Measurements from ENCODE around the gene COMMD1. TPM values are rescaled to one million over a fixed set of nuclear protein-coding genes. Genes with fewer than 3 reads are reported as not detected.

The COMMD1 gene
- polyA plus RNA-seq, 1 of the 3 experiments (the other 2 are of a cell fraction): 32.5 TPM

DNA sequence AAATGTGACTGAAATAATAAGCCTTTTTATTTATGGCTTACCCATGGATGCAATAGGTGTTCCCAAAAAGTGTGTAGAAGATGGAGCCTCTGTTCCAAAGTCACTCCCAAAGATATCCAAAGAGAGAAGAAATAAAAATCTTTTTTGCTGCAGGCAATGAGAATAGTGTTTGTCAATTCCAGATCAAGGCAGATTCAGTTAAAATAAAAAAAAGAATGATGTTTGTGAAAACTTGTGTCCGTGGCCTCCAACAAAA is 43.9 kb downstream of the COMMD1 start:
- DNase-seq: no peak
- Histone ChIP-seq H3F3A (replicated peaks; ENCODE audit: insufficient read depth) (peaks cover 10% of the 10 kb centered on the region), H3K4me1 (ENCODE audit: control insufficient read depth in 1 of 2, insufficient read depth in 2 of 2, low read depth in 1 of 2, low read length in 1 of 2) (peaks cover 3 to 4% of the 10 kb centered on the region in 2 experiments; a peak in 3 of 4 replicates), H3K9me3 (no peaks in the 10 kb centered on the region), H2AFZ (ENCODE audit: low read depth) (no peak overlapping the region), H3K27me3 (ENCODE audit: insufficient read depth) (no peaks in the 10 kb centered on the region), H3K27ac (ENCODE audit: low read depth in 2 of 2, low read length in 1 of 2) (no peak overlapping the region), H4K20me1 (ENCODE audit: insufficient read depth) (no peaks in the 10 kb centered on the region), H3K9ac (no peak overlapping the region), H3K9me2 (no peaks in the 10 kb centered on the region), H3K79me2 (ENCODE audit: insufficient read depth) (peaks cover 5% of the 10 kb centered on the region; the same call in 1 of the 2 replicates), H3K36me3 (replicated peaks in 1 of 2; ENCODE audit: control insufficient read depth in 1 of 2, insufficient read depth in 2 of 2, low read length in 1 of 2) (no peaks in the 10 kb centered on the region), H3K4me3 (ENCODE audit: low read depth in 2 of 2, low read length in 1 of 2) (no peak overlapping the region), H3K4me2 (no peak overlapping the region)
- ChIA-PET POLR2A (no interaction called here), CTCF (no interaction called here)
- 89% methylated on average over 1 of the region's 1 CpG for WGBS (ENCODE audit: low lambda C conversion rate)
- TF ChIP-seq, protein P1, sequence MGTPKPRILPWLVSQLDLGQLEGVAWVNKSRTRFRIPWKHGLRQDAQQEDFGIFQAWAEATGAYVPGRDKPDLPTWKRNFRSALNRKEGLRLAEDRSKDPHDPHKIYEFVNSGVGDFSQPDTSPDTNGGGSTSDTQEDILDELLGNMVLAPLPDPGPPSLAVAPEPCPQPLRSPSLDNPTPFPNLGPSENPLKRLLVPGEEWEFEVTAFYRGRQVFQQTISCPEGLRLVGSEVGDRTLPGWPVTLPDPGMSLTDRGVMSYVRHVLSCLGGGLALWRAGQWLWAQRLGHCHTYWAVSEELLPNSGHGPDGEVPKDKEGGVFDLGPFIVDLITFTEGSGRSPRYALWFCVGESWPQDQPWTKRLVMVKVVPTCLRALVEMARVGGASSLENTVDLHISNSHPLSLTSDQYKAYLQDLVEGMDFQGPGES (IDR thresholded peaks at IDR 0.05; ENCODE audit: low read depth, low read length): no peak
- TF ChIP-seq, protein P2, sequence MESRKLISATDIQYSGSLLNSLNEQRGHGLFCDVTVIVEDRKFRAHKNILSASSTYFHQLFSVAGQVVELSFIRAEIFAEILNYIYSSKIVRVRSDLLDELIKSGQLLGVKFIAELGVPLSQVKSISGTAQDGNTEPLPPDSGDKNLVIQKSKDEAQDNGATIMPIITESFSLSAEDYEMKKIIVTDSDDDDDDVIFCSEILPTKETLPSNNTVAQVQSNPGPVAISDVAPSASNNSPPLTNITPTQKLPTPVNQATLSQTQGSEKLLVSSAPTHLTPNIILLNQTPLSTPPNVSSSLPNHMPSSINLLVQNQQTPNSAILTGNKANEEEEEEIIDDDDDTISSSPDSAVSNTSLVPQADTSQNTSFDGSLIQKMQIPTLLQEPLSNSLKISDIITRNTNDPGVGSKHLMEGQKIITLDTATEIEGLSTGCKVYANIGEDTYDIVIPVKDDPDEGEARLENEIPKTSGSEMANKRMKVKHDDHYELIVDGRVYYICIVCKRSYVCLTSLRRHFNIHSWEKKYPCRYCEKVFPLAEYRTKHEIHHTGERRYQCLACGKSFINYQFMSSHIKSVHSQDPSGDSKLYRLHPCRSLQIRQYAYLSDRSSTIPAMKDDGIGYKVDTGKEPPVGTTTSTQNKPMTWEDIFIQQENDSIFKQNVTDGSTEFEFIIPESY (IDR thresholded peaks at IDR 0.05; ENCODE audit: borderline replicate concordance, low read depth): no peak
- no peak for TF ChIP-seq NRF1 (IDR thresholded peaks at IDR 0.05; ENCODE audit: low read depth, low read length)

DNA sequence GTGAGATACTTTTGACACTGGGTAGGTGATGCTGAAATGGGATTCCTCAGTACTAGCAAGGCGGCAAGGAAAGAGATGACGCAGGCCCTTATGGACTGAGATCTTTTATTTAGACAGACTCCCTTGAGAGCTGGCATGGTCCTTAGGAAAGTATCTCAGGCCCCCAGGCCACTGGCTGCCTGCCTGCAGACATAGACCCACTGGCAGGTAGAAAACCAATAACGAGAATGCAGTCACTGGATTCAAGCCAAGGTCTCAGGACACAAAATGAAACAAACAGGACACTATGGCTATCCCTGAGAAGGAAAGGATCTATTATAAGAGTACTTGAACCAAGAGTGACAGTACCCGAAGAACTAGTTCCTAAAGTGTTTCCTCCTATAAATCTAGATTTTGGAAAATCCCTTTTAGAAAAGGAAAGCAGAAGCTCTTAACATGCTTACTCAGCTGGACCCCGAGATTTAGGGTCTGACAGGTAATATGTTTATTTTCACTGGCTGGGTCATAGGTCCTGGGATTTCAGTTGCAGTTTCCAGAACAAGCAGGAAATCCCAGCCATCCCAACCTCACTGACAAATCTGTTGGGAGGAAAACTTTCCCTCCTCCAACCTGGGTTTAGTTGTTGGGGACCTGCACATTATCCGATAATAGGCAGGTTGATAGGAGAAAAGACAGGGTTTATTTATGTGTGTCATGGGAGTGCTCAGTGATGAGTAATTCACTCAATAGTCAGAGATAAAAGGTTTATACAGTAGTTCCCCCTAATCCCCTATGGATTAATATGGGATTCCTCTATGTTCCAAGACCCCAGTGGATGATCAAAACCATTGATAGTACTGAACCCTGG is 44.5 kb downstream of the COMMD1 start:
- Histone ChIP-seq H2AFZ (ENCODE audit: low read depth) (no peak overlapping the region), H3K9ac (no peak overlapping the region), H4K20me1 (ENCODE audit: insufficient read depth) (no peaks in the 10 kb centered on the region), H3K9me3 (no peaks in the 10 kb centered on the region), H3K4me1 (ENCODE audit: control insufficient read depth in 1 of 2, insufficient read depth in 2 of 2, low read depth in 1 of 2, low read length in 1 of 2) (peaks cover 3 to 4% of the 10 kb centered on the region in 2 experiments; a peak in 3 of 4 replicates), H3K4me2 (no peak overlapping the region), H3K27ac (ENCODE audit: low read depth in 2 of 2, low read length in 1 of 2) (no peak overlapping the region), H3K27me3 (ENCODE audit: insufficient read depth) (no peaks in the 10 kb centered on the region), H3K79me2 (ENCODE audit: insufficient read depth) (peaks cover 5% of the 10 kb centered on the region; the same call in 1 of the 2 replicates), H3K4me3 (ENCODE audit: low read depth in 2 of 2, low read length in 1 of 2) (no peak overlapping the region), H3K9me2 (no peaks in the 10 kb centered on the region), H3K36me3 (replicated peaks in 1 of 2; ENCODE audit: control insufficient read depth in 1 of 2, insufficient read depth in 2 of 2, low read length in 1 of 2) (no peaks in the 10 kb centered on the region), H3F3A (replicated peaks; ENCODE audit: insufficient read depth) (peaks cover 10% of the 10 kb centered on the region)
- WGBS (ENCODE audit: low lambda C conversion rate): 86% methylated on average over 6 of the region's 6 CpGs
- POLR2A ChIA-PET: no interaction called here
- CTCF ChIA-PET: no interaction called here
- TF ChIP-seq GATA2 (CRISPR knock-in tag; IDR thresholded peaks at IDR 0.05): no peak
- TF ChIP-seq MXI1 (IDR thresholded peaks at IDR 0.05; ENCODE audit: low read depth, low read length): no peak
- no peak for TF ChIP-seq POLR2AphosphoS5 (IDR thresholded peaks at IDR 0.05; ENCODE audit: low read depth, low read length)
- TF ChIP-seq, protein P2 (IDR thresholded peaks at IDR 0.05; ENCODE audit: borderline replicate concordance, low read depth): no peak
- TF ChIP-seq FOXJ3 (CRISPR knock-in tag; IDR thresholded peaks at IDR 0.05): no peak
- no peak for TF ChIP-seq NRF1 (IDR thresholded peaks at IDR 0.05; ENCODE audit: low read depth, low read length)
- no peak for TF ChIP-seq TAF1 (IDR thresholded peaks at IDR 0.05; ENCODE audit: borderline replicate concordance, low read depth, low read length)
- TF ChIP-seq RAD21 (IDR thresholded peaks at IDR 0.05; ENCODE audit: low read length): no peak
- TF ChIP-seq ELF1 (IDR thresholded peaks at IDR 0.05): no peak
- no peak for TF ChIP-seq MEF2A (IDR thresholded peaks at IDR 0.05; ENCODE audit: borderline replicate concordance, low read depth)
- TF ChIP-seq JUND (IDR thresholded peaks at IDR 0.05): no peak
- TF ChIP-seq SMC3 (IDR thresholded peaks at IDR 0.05; ENCODE audit: low read depth, low read length): no peak
- TF ChIP-seq, protein P3, sequence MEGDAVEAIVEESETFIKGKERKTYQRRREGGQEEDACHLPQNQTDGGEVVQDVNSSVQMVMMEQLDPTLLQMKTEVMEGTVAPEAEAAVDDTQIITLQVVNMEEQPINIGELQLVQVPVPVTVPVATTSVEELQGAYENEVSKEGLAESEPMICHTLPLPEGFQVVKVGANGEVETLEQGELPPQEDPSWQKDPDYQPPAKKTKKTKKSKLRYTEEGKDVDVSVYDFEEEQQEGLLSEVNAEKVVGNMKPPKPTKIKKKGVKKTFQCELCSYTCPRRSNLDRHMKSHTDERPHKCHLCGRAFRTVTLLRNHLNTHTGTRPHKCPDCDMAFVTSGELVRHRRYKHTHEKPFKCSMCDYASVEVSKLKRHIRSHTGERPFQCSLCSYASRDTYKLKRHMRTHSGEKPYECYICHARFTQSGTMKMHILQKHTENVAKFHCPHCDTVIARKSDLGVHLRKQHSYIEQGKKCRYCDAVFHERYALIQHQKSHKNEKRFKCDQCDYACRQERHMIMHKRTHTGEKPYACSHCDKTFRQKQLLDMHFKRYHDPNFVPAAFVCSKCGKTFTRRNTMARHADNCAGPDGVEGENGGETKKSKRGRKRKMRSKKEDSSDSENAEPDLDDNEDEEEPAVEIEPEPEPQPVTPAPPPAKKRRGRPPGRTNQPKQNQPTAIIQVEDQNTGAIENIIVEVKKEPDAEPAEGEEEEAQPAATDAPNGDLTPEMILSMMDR (IDR thresholded peaks at IDR 0.05): no peak
- TF ChIP-seq GABPA (IDR thresholded peaks at IDR 0.05; ENCODE audit: low read depth): no peak
- TF ChIP-seq, protein P4, sequence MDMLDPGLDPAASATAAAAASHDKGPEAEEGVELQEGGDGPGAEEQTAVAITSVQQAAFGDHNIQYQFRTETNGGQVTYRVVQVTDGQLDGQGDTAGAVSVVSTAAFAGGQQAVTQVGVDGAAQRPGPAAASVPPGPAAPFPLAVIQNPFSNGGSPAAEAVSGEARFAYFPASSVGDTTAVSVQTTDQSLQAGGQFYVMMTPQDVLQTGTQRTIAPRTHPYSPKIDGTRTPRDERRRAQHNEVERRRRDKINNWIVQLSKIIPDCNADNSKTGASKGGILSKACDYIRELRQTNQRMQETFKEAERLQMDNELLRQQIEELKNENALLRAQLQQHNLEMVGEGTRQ (IDR thresholded peaks at IDR 0.05; ENCODE audit: borderline replicate concordance, low read depth, low read length): no peak
- TF ChIP-seq FOSL2 (IDR thresholded peaks at IDR 0.05; ENCODE audit: borderline replicate concordance, low read depth): no peak
- TF ChIP-seq TCF12 (IDR thresholded peaks at IDR 0.05): no peak
- TF ChIP-seq EZH2phosphoT487 (IDR thresholded peaks at IDR 0.05; ENCODE audit: borderline replicate concordance, low read depth): no peak
- no peak for DNase-seq
